Measurements from ENCODE around the gene ASPSCR1. TPM values are rescaled to one million over a fixed set of nuclear protein-coding genes. Genes with fewer than 3 reads are reported as not detected.

The ASPSCR1 gene
- total and polyA plus RNA-seq, 2 of the 13 experiments (the other 11 are each of a cell fraction or from before 2014, with no cell fraction given): 274 to 314 TPM

DNA sequence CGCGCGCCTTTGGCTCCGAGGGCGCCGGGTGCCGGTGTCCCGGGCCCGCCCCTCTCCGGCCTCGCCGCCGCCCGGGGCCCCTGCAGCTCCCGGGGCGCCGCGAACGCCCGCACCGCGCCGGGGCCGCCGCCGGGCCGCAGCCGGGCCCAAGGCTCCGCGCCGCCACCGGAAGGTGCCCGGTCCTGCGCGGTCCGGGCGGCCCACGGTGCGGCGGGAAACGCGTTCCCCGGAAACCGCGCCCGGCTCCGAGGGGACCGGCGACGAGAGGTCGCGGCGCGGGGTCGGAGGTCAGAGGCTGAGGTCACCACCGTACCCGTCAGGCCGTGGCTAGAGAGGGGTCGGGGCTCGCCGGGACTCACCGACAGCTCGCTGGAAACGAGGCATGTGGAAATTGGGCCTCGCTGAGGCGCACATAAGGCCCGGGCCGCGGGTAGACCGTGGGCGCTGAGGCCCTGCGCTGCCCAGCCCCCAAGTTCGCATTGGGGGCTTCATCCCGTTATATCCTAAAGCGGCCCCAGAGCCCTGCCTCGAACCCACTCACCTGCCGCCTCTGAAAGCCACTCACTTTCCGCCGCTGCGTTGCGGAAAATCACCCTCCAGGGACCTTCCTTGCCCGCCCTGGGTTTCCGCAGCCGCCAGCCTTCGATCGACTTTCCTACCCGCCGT, 88.3 kb downstream of the ASPSCR1 start, which contains the start of gene DUS1L (continued):
- TF ChIP-seq, protein P1, sequence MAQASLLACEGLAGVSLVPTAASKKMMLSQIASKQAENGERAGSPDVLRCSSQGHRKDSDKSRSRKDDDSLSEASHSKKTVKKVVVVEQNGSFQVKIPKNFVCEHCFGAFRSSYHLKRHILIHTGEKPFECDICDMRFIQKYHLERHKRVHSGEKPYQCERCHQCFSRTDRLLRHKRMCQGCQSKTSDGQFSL (CRISPR knock-in tag; IDR thresholded peaks at IDR 0.05): no peak
- TF ChIP-seq SNAI1 (CRISPR knock-in tag; IDR thresholded peaks at IDR 0.05; ENCODE audit: borderline replicate concordance) (no peak; the same call in 1 of the 2 replicates), HOXA3 (CRISPR knock-in tag; IDR thresholded peaks at IDR 0.05) (peak; percentile 98), ZNF816 (CRISPR knock-in tag; IDR thresholded peaks at IDR 0.05; ENCODE audit: borderline replicate concordance) (no peak), PRMT3 (CRISPR knock-in tag; IDR thresholded peaks at IDR 0.05; ENCODE audit: borderline replicate concordance, low read depth) (no peak), ZNF136 (CRISPR knock-in tag; IDR thresholded peaks at IDR 0.05; ENCODE audit: low read depth) (no peak), ELF3 (CRISPR knock-in tag; IDR thresholded peaks at IDR 0.05) (peak; percentile 73), RFXANK (CRISPR knock-in tag; IDR thresholded peaks at IDR 0.05) (peak; percentile 73; the same call in 1 of the 2 replicates), MYNN (CRISPR knock-in tag; IDR thresholded peaks at IDR 0.05; ENCODE audit: low read depth) (no peak; the same call in 1 of the 2 replicates), NR3C1 (CRISPR knock-in tag; IDR thresholded peaks at IDR 0.05) (no peak), NR2F6 (IDR thresholded peaks at IDR 0.05) (peak; percentile 96), NR2F6 (CRISPR knock-in tag; IDR thresholded peaks at IDR 0.05) (peak; percentile 100), ZNF460 (CRISPR knock-in tag; IDR thresholded peaks at IDR 0.05; ENCODE audit: borderline replicate concordance) (peak; percentile 14; the same call in 1 of the 2 replicates), POLR2A (IDR thresholded peaks at IDR 0.05; ENCODE audit: insufficient read depth in 1 of 2, low read depth in 2 of 2, low read length in 2 of 2) (0 out of 4 replicates have a peak, but pooled peaks of 1 of the 2 experiments have one; percentile 38), ZMYM3 (CRISPR knock-in tag; IDR thresholded peaks at IDR 0.05) (peak; percentile 44; the same call in 1 of the 2 replicates), ZC3H4 (CRISPR knock-in tag; IDR thresholded peaks at IDR 0.05; ENCODE audit: borderline replicate concordance) (no peak), THAP11 (CRISPR knock-in tag; IDR thresholded peaks at IDR 0.05) (peak; percentile 95), ZNF354B (CRISPR knock-in tag; IDR thresholded peaks at IDR 0.05) (no peak), ZNF747 (CRISPR knock-in tag; IDR thresholded peaks at IDR 0.05; ENCODE audit: borderline replicate concordance) (peak; percentile 90), ZNF703 (CRISPR knock-in tag; IDR thresholded peaks at IDR 0.05; ENCODE audit: borderline replicate concordance) (no peak; the same call in 1 of the 2 replicates), ZNF790 (CRISPR knock-in tag; IDR thresholded peaks at IDR 0.05; ENCODE audit: borderline replicate concordance) (peak; percentile 93; the same call in 1 of the 2 replicates), RFX5 (IDR thresholded peaks at IDR 0.05; ENCODE audit: low read depth, low read length) (0 out of 2 replicates have a peak, but pooled peaks have one; percentile 34), ZFX (CRISPR knock-in tag; IDR thresholded peaks at IDR 0.05; ENCODE audit: low read depth) (peak; percentile 96), PITX1 (CRISPR knock-in tag; IDR thresholded peaks at IDR 0.05) (no peak)
- TF ChIP-seq, protein P2, sequence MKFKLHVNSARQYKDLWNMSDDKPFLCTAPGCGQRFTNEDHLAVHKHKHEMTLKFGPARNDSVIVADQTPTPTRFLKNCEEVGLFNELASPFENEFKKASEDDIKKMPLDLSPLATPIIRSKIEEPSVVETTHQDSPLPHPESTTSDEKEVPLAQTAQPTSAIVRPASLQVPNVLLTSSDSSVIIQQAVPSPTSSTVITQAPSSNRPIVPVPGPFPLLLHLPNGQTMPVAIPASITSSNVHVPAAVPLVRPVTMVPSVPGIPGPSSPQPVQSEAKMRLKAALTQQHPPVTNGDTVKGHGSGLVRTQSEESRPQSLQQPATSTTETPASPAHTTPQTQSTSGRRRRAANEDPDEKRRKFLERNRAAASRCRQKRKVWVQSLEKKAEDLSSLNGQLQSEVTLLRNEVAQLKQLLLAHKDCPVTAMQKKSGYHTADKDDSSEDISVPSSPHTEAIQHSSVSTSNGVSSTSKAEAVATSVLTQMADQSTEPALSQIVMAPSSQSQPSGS (CRISPR knock-in tag; IDR thresholded peaks at IDR 0.05): peak; percentile 92
- TF ChIP-seq, protein P3, sequence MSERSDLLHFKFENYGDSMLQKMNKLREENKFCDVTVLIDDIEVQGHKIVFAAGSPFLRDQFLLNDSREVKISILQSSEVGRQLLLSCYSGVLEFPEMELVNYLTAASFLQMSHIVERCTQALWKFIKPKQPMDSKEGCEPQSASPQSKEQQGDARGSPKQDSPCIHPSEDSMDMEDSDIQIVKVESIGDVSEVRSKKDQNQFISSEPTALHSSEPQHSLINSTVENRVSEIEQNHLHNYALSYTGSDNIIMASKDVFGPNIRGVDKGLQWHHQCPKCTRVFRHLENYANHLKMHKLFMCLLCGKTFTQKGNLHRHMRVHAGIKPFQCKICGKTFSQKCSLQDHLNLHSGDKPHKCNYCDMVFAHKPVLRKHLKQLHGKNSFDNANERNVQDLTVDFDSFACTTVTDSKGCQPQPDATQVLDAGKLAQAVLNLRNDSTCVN (CRISPR knock-in tag; IDR thresholded peaks at IDR 0.05; ENCODE audit: borderline replicate concordance): peak; percentile 76; the same call in 1 of the 2 replicates
- TF ChIP-seq, protein P4, sequence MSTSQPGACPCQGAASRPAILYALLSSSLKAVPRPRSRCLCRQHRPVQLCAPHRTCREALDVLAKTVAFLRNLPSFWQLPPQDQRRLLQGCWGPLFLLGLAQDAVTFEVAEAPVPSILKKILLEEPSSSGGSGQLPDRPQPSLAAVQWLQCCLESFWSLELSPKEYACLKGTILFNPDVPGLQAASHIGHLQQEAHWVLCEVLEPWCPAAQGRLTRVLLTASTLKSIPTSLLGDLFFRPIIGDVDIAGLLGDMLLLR (CRISPR knock-in tag; IDR thresholded peaks at IDR 0.05): peak; percentile 97
- TF ChIP-seq, protein P5, sequence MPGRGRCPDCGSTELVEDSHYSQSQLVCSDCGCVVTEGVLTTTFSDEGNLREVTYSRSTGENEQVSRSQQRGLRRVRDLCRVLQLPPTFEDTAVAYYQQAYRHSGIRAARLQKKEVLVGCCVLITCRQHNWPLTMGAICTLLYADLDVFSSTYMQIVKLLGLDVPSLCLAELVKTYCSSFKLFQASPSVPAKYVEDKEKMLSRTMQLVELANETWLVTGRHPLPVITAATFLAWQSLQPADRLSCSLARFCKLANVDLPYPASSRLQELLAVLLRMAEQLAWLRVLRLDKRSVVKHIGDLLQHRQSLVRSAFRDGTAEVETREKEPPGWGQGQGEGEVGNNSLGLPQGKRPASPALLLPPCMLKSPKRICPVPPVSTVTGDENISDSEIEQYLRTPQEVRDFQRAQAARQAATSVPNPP (CRISPR knock-in tag; IDR thresholded peaks at IDR 0.05): no peak
